Measurements from ENCODE around the gene MRPL55. TPM values are rescaled to one million over a fixed set of nuclear protein-coding genes. Genes with fewer than 3 reads are reported as not detected.

MRPL55 gene
- polyA plus RNA-seq, 1 donor from 2014 or later: 168 TPM

DNA sequence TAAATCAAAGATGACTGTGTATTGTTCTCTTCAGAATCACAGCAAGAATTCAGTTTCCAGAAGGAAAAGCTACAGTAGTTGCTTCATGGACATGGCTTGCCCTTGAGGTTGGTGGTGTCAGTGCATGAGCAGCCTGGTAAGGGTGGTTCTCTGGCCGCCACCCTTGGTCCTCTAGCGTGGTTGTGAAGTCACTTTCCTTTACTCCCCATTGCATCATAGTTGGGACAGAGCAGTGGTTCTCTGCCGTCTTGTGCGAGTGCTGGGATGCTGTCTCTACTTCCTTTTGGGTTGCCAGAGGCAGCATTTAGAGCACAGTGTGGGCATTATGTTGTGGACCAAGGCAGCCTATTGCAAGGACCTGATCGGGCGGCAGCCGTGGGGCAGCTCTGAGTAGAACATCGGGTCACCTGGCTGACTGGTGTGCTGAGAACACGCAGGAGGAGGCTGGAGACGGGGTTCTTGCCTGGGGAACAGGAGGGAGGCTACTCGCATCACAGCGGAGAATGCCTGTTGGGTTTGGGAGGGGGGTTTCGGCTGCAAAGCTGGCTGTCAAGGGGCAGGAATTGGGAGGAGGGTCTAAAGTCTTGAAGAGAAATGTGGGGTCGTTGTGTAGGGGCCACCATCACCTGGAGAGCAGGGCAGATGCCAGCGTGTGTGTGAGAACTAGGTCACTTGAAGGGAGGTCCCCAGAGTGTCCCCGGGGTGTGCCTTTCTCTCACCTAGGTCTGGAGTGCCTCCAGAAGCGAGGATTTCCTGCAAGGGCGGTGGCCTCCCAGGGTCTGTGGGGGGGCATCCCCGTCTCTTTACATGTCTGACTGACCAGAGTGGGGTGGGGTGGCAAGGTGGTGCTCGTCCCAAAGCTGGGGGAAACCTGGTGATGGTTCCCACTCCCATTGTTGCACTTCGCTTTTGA lies 20.3 kb downstream of the MRPL55 start:
- Histone ChIP-seq H3K4me3 (ENCODE audit: low read length) (no peak overlapping the region), H3K27me3 (ENCODE audit: insufficient read depth, low read depth, low read length) (no peaks in the 10 kb centered on the region), H3F3A (ENCODE audit: insufficient read depth, low read length, poor library complexity, severe bottlenecking) (no peaks in the 10 kb centered on the region), H3K9me2 (ENCODE audit: insufficient read depth, low read length) (no peaks in the 10 kb centered on the region), H3K79me2 (replicated peaks; ENCODE audit: insufficient read depth, low read length) (peaks cover 98% of the 10 kb centered on the region), H2AFZ (ENCODE audit: low read depth, low read length) (no peak overlapping the region), H3K9ac (ENCODE audit: low read length) (no peak overlapping the region), H3K36me3 (ENCODE audit: insufficient read depth, low read length) (no peaks in the 10 kb centered on the region), H3K4me2 (ENCODE audit: low read length) (no peak overlapping the region), H3K27ac (ENCODE audit: low read length) (no peak overlapping the region), H3K9me3 (ENCODE audit: low read length) (no peaks in the 10 kb centered on the region), H4K20me1 (ENCODE audit: insufficient read depth) (peaks cover 11% of the 10 kb centered on the region)
- TF ChIP-seq, protein P1, sequence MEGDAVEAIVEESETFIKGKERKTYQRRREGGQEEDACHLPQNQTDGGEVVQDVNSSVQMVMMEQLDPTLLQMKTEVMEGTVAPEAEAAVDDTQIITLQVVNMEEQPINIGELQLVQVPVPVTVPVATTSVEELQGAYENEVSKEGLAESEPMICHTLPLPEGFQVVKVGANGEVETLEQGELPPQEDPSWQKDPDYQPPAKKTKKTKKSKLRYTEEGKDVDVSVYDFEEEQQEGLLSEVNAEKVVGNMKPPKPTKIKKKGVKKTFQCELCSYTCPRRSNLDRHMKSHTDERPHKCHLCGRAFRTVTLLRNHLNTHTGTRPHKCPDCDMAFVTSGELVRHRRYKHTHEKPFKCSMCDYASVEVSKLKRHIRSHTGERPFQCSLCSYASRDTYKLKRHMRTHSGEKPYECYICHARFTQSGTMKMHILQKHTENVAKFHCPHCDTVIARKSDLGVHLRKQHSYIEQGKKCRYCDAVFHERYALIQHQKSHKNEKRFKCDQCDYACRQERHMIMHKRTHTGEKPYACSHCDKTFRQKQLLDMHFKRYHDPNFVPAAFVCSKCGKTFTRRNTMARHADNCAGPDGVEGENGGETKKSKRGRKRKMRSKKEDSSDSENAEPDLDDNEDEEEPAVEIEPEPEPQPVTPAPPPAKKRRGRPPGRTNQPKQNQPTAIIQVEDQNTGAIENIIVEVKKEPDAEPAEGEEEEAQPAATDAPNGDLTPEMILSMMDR (IDR thresholded peaks at IDR 0.05; ENCODE audit: poor library complexity, severe bottlenecking): no peak
- no peak for TF ChIP-seq SMC3 (conservative IDR thresholded peaks at IDR 0.05; ENCODE audit: poor library complexity)
- TF ChIP-seq EP300 (conservative IDR thresholded peaks at IDR 0.05; ENCODE audit: poor library complexity, severe bottlenecking): no peak
- TF ChIP-seq POLR2AphosphoS5 (IDR thresholded peaks at IDR 0.05): no peak
- TF ChIP-seq TAF1 (IDR thresholded peaks at IDR 0.05; ENCODE audit: low read depth): no peak
- no peak for TF ChIP-seq RAD21 (conservative IDR thresholded peaks at IDR 0.05)
- no peak for TF ChIP-seq EZH2 (IDR thresholded peaks at IDR 0.05; ENCODE audit: borderline replicate concordance, insufficient read depth, low read length, poor library complexity, severe bottlenecking)
- TF ChIP-seq, protein P2, sequence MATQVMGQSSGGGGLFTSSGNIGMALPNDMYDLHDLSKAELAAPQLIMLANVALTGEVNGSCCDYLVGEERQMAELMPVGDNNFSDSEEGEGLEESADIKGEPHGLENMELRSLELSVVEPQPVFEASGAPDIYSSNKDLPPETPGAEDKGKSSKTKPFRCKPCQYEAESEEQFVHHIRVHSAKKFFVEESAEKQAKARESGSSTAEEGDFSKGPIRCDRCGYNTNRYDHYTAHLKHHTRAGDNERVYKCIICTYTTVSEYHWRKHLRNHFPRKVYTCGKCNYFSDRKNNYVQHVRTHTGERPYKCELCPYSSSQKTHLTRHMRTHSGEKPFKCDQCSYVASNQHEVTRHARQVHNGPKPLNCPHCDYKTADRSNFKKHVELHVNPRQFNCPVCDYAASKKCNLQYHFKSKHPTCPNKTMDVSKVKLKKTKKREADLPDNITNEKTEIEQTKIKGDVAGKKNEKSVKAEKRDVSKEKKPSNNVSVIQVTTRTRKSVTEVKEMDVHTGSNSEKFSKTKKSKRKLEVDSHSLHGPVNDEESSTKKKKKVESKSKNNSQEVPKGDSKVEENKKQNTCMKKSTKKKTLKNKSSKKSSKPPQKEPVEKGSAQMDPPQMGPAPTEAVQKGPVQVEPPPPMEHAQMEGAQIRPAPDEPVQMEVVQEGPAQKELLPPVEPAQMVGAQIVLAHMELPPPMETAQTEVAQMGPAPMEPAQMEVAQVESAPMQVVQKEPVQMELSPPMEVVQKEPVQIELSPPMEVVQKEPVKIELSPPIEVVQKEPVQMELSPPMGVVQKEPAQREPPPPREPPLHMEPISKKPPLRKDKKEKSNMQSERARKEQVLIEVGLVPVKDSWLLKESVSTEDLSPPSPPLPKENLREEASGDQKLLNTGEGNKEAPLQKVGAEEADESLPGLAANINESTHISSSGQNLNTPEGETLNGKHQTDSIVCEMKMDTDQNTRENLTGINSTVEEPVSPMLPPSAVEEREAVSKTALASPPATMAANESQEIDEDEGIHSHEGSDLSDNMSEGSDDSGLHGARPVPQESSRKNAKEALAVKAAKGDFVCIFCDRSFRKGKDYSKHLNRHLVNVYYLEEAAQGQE (IDR thresholded peaks at IDR 0.05; ENCODE audit: borderline replicate concordance): no peak
- TF ChIP-seq MXI1 (conservative IDR thresholded peaks at IDR 0.05; ENCODE audit: poor library complexity, severe bottlenecking): no peak

DNA sequence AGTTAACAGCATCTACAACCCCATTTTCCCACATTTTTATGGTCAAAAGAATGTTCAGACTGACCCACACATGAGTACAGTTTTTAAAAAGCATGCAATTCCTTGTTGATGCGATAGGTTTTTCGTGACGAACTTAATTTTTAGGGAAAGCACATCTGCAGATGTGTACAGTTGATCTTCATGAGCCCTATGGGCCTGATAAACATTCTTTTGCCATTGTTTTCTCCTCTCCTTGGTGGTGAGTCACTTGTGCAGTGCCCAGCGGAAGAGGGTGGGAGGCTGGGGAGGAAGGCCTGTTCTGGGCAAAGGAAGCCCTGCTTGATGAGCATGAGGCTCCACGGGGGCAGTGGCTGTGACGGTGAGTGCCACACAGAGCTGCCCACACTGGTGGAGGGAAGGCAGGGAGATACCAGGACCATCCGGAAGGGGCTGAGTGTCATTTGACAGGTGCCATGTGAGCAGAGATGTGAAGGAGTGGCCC lies 21.3 kb downstream of the MRPL55 start:
- TF ChIP-seq, protein P2 (IDR thresholded peaks at IDR 0.05; ENCODE audit: borderline replicate concordance): no peak
- TF ChIP-seq RAD21 (conservative IDR thresholded peaks at IDR 0.05) (no peak), EP300 (conservative IDR thresholded peaks at IDR 0.05; ENCODE audit: poor library complexity, severe bottlenecking) (no peak), EZH2 (IDR thresholded peaks at IDR 0.05; ENCODE audit: borderline replicate concordance, insufficient read depth, low read length, poor library complexity, severe bottlenecking) (no peak), MXI1 (conservative IDR thresholded peaks at IDR 0.05; ENCODE audit: poor library complexity, severe bottlenecking) (no peak), SMC3 (conservative IDR thresholded peaks at IDR 0.05; ENCODE audit: poor library complexity) (no peak), TAF1 (IDR thresholded peaks at IDR 0.05; ENCODE audit: low read depth) (no peak), POLR2AphosphoS5 (IDR thresholded peaks at IDR 0.05) (no peak)
- TF ChIP-seq, protein P1 (IDR thresholded peaks at IDR 0.05; ENCODE audit: poor library complexity, severe bottlenecking): no peak
- Histone ChIP-seq H3F3A (ENCODE audit: insufficient read depth, low read length, poor library complexity, severe bottlenecking) (no peaks in the 10 kb centered on the region), H3K4me2 (ENCODE audit: low read length) (no peak overlapping the region), H2AFZ (ENCODE audit: low read depth, low read length) (no peak overlapping the region), H3K9me3 (ENCODE audit: low read length) (no peaks in the 10 kb centered on the region), H4K20me1 (ENCODE audit: insufficient read depth) (peaks cover 11% of the 10 kb centered on the region), H3K27ac (ENCODE audit: low read length) (no peak overlapping the region), H3K9ac (ENCODE audit: low read length) (no peak overlapping the region), H3K4me3 (ENCODE audit: low read length) (no peak overlapping the region), H3K79me2 (replicated peaks; ENCODE audit: insufficient read depth, low read length) (peaks cover 98% of the 10 kb centered on the region), H3K27me3 (ENCODE audit: insufficient read depth, low read depth, low read length) (no peaks in the 10 kb centered on the region), H3K9me2 (ENCODE audit: insufficient read depth, low read length) (no peaks in the 10 kb centered on the region), H3K36me3 (ENCODE audit: insufficient read depth, low read length) (no peaks in the 10 kb centered on the region)
